AG09309 (cell line): ENCODE measurements around the gene PRKG1.
A peak's percentile ranks its signal among the peaks of the same experiment; 100 is the strongest.

ENCODE experiments used
- DNase-seq: peaks from one replicate; pipeline ENCODE4 v3.0.0-alpha.2; 2010; ENCODE audit warnings: low read depth
- H3K4me3 ChIP-seq: 2 replicates; pipeline ENCODE4 v1.5.1; 2011; ENCODE audit warnings: mild to moderate bottlenecking, low read depth, low read length, moderate library complexity; ENCODE audit not compliant: control insufficient read depth
- TF ChIP-seq, protein P1 (sequence below): IDR thresholded peaks from 2 replicates; pipeline ENCODE4 v1.5.1; 2011; ENCODE audit warnings: mild to moderate bottlenecking, low read depth, low read length, inconsistent platforms; ENCODE audit not compliant: insufficient read depth, control insufficient read depth; ENCODE audit errors: missing control alignments

Gene PRKG1

DNA sequence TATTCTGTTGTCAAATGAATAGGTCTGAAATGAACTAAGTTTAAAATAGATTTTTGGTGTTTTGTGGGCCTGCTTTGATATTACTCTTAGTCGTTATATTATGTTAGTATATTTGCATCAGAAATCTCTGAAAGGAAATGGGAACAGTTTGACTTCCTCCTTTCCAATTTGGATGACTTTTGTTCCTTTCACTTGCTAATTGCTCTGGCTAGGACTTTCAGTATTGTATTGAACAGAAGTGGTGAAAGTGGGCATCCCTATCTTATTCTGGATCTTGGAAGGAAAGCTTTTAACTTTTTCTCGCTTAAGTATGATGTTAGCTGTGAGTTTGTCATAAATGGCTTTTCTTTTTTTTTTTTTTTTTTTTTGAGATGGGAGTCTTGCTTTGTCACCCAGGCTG lies 966.2 kb downstream of the PRKG1 start:
- TF ChIP-seq, protein P1, sequence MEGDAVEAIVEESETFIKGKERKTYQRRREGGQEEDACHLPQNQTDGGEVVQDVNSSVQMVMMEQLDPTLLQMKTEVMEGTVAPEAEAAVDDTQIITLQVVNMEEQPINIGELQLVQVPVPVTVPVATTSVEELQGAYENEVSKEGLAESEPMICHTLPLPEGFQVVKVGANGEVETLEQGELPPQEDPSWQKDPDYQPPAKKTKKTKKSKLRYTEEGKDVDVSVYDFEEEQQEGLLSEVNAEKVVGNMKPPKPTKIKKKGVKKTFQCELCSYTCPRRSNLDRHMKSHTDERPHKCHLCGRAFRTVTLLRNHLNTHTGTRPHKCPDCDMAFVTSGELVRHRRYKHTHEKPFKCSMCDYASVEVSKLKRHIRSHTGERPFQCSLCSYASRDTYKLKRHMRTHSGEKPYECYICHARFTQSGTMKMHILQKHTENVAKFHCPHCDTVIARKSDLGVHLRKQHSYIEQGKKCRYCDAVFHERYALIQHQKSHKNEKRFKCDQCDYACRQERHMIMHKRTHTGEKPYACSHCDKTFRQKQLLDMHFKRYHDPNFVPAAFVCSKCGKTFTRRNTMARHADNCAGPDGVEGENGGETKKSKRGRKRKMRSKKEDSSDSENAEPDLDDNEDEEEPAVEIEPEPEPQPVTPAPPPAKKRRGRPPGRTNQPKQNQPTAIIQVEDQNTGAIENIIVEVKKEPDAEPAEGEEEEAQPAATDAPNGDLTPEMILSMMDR, result no peak
- no peak for DNase-seq
- H3K4me3 ChIP-seq, result no peak overlapping the region

- TF ChIP-seq, protein P1, result no peak
- no peak overlapping the region for H3K4me3 ChIP-seq
- no peak for DNase-seq
Observed at GRCh38 chr10:52043811-52044210, 969.5 kb downstream of the PRKG1 start.

DNA sequence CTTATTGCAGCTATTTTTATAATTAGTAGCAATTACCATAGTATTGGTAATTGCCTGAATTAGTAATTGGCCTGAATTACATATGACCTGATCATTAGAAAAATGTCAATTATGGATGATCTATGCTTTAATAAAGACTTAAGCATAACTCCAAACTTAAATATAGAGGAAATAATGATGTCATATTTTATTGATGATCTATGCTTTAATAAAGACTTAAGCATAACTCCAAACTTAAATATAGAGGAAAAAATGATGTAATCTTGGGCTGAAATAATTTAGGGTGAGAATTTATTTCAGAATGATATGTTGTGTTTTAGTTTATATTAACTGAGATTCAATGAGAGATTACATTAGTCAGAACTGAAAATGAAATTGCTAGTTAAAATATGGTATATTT lies 973.8 kb downstream of the PRKG1 start:
- no peak overlapping the region for H3K4me3 ChIP-seq
- DNase-seq, result no peak
- TF ChIP-seq, protein P1, result no peak

DNA sequence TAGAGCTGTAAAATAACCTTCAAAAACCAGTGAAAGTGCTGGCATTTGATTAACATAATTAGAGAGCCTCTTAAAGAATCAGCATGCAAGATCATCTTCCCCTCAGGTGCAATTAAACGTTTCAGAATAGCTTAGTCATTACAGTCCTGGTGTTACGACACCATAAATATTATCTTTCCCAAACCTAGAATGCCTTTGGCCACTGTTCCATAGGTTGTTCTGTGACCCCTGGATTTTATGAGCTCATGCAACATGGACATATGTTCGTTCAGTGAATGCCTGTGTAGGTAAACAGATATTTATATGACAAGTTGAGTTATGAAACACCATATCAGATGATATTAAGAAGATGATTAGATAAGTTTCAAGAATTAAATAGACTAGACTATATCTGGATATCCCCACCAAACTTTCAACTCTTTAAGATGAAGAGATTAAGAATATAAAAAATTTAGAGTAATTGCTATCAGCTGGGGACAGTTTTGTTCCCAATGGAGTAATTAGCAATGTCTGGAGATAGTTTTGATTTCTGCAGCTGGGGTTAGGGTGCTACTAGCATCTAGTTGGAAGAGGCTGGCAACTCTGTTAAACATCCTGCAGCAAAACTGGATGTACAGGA lies 976.3 kb downstream of the PRKG1 start:
- TF ChIP-seq, protein P1, result no peak
- DNase-seq, result no peak
- H3K4me3 ChIP-seq, result no peak overlapping the region

DNA sequence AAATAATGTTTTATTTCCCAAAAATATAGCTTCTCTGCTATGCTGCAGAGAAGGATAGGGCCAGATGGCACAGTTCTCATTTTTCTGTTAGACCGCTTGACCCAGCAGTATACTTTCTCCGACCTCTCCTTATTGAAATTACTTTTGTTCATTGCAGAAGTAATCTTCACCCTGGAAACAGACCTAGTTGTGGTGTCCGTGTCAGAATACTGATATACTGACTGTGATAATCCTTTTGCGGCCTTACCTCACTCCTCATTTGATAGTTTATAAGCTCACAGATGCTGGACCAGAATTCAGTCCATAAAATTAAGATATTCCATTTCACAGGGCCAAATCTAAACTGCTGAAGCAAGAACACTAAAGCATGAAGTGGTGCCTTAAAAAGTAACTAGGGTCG lies 979.2 kb downstream of the PRKG1 start:
- no peak overlapping the region for H3K4me3 ChIP-seq
- TF ChIP-seq, protein P1, result no peak
- no peak for DNase-seq

DNA sequence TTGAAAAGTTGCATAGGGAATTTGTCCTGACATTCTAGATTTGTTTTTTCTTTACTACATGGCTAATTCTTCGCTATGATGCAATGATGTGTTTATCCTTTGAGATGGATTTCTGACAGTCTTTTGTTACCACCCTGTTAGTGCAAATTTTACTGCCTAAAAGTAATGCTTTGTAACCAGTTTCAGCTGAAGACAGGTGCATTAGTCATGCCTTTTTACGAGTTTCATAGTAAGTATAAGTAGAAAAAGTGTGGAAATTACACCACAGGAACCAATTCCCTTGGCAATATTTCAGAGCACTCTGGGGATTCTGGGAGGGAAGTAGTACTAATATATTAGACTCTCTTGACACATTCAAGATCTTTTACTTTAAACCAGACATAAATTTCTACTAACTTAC lies 982.0 kb downstream of the PRKG1 start:
- H3K4me3 ChIP-seq, result no peak overlapping the region
- peak; percentile 38 for DNase-seq
- TF ChIP-seq, protein P1, result no peak

DNA sequence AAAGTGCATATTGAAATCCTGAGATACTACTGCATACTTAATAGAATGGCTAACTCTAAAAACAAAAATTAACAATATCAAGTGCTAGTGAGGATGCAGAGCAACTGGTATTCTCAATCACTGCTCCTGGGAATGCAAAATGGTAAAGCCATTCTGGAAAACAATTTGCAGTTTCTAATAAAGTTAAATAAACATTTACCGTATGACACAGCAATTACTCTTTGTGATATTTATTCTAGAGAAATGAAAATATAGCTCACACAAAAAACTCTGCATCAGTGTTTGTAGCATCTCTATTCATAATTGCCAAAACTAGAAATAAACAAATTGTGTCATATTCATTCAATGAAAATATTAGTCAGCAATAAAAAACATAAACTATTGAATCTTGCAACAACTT lies 984.8 kb downstream of the PRKG1 start:
- H3K4me3 ChIP-seq, result no peak overlapping the region
- no peak for DNase-seq
- TF ChIP-seq, protein P1, result no peak
